Choroid plexus epithelial cell (primary cell): ENCODE measurements around the gene CA9.
A peak's percentile ranks its signal among the peaks of the same experiment; 100 is the strongest.

Experiments
- DNase-seq: peaks from one replicate; pipeline ENCODE4 v3.0.0-alpha.2; 2010; ENCODE audit warnings: low read depth
- H3K4me3 ChIP-seq: 2 replicates; pipeline ENCODE4 v1.5.1; 2011; ENCODE audit warnings: low read depth, mild to moderate bottlenecking, control low read depth, low read length, moderate library complexity
- CTCF ChIP-seq: conservative IDR thresholded peaks from 2 replicates; pipeline ENCODE4 v1.5.1; 2011; ENCODE audit warnings: low read depth, mild to moderate bottlenecking, control low read depth, inconsistent platforms, low read length, moderate library complexity

Gene CA9

GRCh38 chr9:35685506-35685905 is 11.8 kb downstream of the CA9 start:
- TF ChIP-seq CTCF = no peak
- no peak for DNase-seq
- H3K4me3 ChIP-seq = no peak overlapping the region

GRCh38 chr9:35686222-35687203 is 12.8 kb downstream of the CA9 start:
- no peak for TF ChIP-seq CTCF
- H3K4me3 ChIP-seq = peak overlapping the region; percentile 2
- DNase-seq = peak; percentile 70

- no peak for TF ChIP-seq CTCF
- DNase-seq = no peak
- peak overlapping the region; percentile 38 for H3K4me3 ChIP-seq
Measured at GRCh38 chr9:35687306-35687705, 13.6 kb downstream of the CA9 start.

GRCh38 chr9:35687972-35688557 is 14.3 kb downstream of the CA9 start:
- no peak for TF ChIP-seq CTCF
- peak overlapping the region; percentile 78 for H3K4me3 ChIP-seq
- DNase-seq = peak; percentile 41

GRCh38 chr9:35688558-35689541 is 15.1 kb downstream of the CA9 start:
- TF ChIP-seq CTCF = no peak
- H3K4me3 ChIP-seq = peak overlapping the region; percentile 78
- peak; percentile 83 for DNase-seq

GRCh38 chr9:35689542-35690293 is 16.0 kb downstream of the CA9 start, which contains the start of gene TPM2:
TSS of gene TPM2 (minus strand) at chr9:35689925. CDS start at chr9:35689817, 108 bp downstream.
- TF ChIP-seq CTCF = no peak
- DNase-seq = peak; percentile 72
- H3K4me3 ChIP-seq = peak within 1 kb of the TSS; percentile 78
